SK-N-SH treated with all-trans-retinoic acid at 6 μM for 48 hours (cell line): Measurements from ENCODE around the gene SLC2A4.
"Not testable (repeated sequence)": the region's sequence is repeated elsewhere in the genome, so short reads cannot be mapped to it uniquely, and the experiment has no call there.

Experiments
- CSRNP3 ChIP-seq: fragments of 250-450 bp; sonication (Bioruptor Pico); IDR thresholded peaks from 2 replicates; pipeline ENCODE4 v1.5.1; 2021; ENCODE audit warnings: mild to moderate bottlenecking, moderate library complexity
- PATZ1 ChIP-seq: fragments of 250-450 bp; sonication (Bioruptor Pico); IDR thresholded peaks from 2 replicates; pipeline ENCODE4 v1.8.0; 2020; ENCODE audit warnings: mild to moderate bottlenecking, moderate library complexity, borderline replicate concordance
- RARB ChIP-seq: fragments of 250-450 bp; sonication (Bioruptor Pico); IDR thresholded peaks from 2 replicates; pipeline ENCODE4 v1.8.0; 2021; ENCODE audit warnings: mild to moderate bottlenecking, moderate library complexity
- ZFP3 ChIP-seq: fragments of 250-450 bp; sonication (Bioruptor Pico); IDR thresholded peaks from 2 replicates; pipeline ENCODE4 v1.5.0; 2020; ENCODE audit warnings: mild to moderate bottlenecking, moderate library complexity

GRCh38 chr17:7243838-7244237 lies 37.7 kb upstream of the SLC2A4 start:
- not testable (repeated sequence) for TF ChIP-seq ZFP3; RARB (CRISPR knock-in tag); CSRNP3 (CRISPR knock-in tag); PATZ1 (CRISPR knock-in tag)
